Activated CD4-positive, alpha-beta memory T cell treated with anti-CD3 and anti-CD28 coated beads, Interleukin-2, amount 10 ng/mL, durations not matched to agents 7 days and 5 days (primary cell): ENCODE data around the gene GDAP1L1. TPM values are rescaled to one million over a fixed set of nuclear protein-coding genes. Genes with fewer than 3 reads are reported as not detected.
"Not testable (repeated sequence)": the region's sequence is repeated elsewhere in the genome, so short reads cannot be mapped to it uniquely, and the experiment has no call there.

Source experiments
- CTCF ChIA-PET: fragments of 350-600 bp; sonication (Branson Sonifier 250); formaldehyde crosslinking; loops from one replicate; lab custom pipeline; 2021; ENCODE audit warnings: antibody characterized with exemption, inconsistent platforms; lab: Charles Lee
- POLR2A ChIA-PET: fragments of 350-600 bp; sonication (Branson Sonifier 250); formaldehyde crosslinking; loops from one replicate; lab custom pipeline; 2021; ENCODE audit warnings: antibody characterized with exemption; lab: Charles Lee
- DNase-seq: peaks from one replicate; pipeline ENCODE4 v3.0.0-alpha.2; 2020
- H3K27ac Mint-ChIP-seq: one replicate; pipeline ENCODE4 v1.8.0; 2021; ENCODE audit warnings: mild to moderate bottlenecking, mixed read lengths
- H3K27me3 Mint-ChIP-seq: one replicate; pipeline ENCODE4 v1.8.0; 2021; ENCODE audit warnings: mixed read lengths
- H3K36me3 Mint-ChIP-seq: one replicate; pipeline ENCODE4 v1.8.0; 2021; ENCODE audit warnings: low read depth, mixed read lengths
- H3K4me1 Mint-ChIP-seq: one replicate; pipeline ENCODE4 v1.8.0; 2021; ENCODE audit warnings: mixed read lengths
- H3K4me3 Mint-ChIP-seq: one replicate; pipeline ENCODE4 v1.8.0; 2021; ENCODE audit warnings: mild to moderate bottlenecking, mixed read lengths
- H3K9me3 Mint-ChIP-seq: one replicate; pipeline ENCODE4 v1.8.0; 2021; ENCODE audit warnings: mixed read lengths
- total RNA-seq, 2 experiments: library from RNA; stranded (reverse); gene quantifications; one replicate each; pipeline ENCODE4 v1.2.3, GENCODE V29; 2021

The GDAP1L1 gene
- total RNA-seq, 2 experiments from 2014 or later: not detected

DNA sequence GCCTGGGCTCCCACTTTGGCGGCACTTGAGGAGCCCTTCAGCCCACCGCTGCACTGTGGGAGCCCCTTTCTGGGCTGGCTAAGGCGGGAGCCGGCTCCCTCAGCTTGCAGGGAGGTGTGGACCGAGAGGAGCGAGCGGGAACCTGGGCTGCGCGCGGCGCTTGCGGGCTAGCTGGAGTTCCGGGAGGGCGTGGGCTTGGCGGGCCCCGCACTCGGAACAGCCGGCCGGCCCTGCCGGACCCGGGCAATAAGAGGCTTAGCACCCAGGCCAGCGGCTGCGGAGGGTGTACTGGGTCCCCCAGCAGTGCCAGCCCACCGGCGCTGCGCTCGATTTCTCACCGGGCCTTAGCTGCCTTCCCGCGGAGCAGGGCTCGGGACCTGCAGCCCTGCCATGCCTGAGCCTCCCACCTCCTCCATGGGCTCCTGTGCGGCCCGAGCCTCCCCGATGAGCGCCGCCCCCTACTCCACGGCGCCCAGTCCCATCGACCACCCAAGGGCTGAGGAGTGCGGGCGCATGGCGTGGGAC lies 52.0 kb downstream of the GDAP1L1 start:
- not testable (repeated sequence) for DNase-seq, H3K36me3 Mint-ChIP-seq

DNA sequence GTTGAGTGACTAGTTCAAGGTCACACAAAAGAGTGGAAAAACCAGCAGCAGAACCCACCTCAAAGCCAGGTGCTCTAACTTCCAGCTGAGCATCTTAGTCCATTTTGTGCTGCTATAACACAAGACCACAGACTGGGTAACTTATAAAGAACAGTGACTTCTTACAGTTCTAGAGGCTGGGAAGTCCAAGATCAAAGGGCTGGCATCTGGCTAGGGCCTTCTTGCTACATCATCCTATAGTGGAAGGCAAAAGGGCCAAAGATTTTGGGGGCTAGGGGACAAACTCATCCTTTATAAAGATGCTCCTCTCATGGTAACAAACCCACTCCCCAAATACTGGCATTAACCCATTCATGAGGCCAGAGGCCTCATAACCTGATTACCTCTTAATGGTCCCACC lies 54.2 kb downstream of the GDAP1L1 start:
- no peak overlapping the region for H3K4me3 Mint-ChIP-seq
- H3K27me3 Mint-ChIP-seq: no peaks in the 10 kb centered on the region
- CTCF ChIA-PET: interaction anchor here (2.0 to 2.4 kb wide), 2 partner anchors 10 to 83 kb away, joined by 6 to 8 read pairs; partner anchors contain the start of gene FITM2
- H3K27ac Mint-ChIP-seq: no peak overlapping the region
- POLR2A ChIA-PET: no interaction called here
- H3K9me3 Mint-ChIP-seq: no peaks in the 10 kb centered on the region
- no peaks in the 10 kb centered on the region for H3K4me1 Mint-ChIP-seq
- H3K36me3 Mint-ChIP-seq: no peaks in the 10 kb centered on the region
- no peak for DNase-seq

More for the DNA sequence above, 52.0 kb downstream of the GDAP1L1 start:
- H3K27me3 Mint-ChIP-seq, H3K27ac Mint-ChIP-seq, H3K4me1 Mint-ChIP-seq, POLR2A ChIA-PET, H3K9me3 Mint-ChIP-seq, H3K4me3 Mint-ChIP-seq: not testable (repeated sequence)
- CTCF ChIA-PET: interaction anchor here (1.0 to 2.4 kb wide), 3 partner anchors 12 to 81 kb away, joined by 4 to 8 read pairs (median 6); partner anchors contain the start of gene FITM2

DNA sequence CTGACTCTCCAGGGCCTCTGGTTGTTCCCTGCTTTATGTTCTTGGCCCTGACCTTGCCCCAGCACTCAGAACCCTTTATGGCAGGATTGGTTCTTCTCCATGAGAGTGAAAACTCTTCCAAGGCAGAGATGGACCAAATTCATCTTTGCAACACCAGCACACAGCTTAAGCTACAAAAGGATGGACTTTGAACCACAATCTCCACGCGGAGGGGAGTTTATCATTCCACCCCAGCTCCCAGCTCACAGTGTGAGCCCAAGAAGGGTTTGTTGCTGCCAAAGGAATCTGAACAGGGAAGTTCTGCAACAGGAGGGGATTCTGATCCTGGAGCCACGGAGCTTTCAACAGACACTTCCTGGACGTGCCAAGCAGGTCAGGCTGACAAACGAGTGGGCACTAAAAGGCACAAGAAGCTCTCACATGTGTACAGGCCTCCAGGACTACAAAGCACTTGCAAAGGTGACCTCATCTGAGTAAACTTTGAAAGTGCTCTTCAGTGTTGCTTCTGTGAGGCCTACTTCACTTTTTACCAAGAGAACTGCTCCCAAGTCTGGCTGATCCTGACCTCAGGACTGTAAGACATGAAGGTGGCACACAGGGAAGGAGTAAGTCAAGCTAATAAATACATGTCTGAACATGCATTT lies 55.0 kb downstream of the GDAP1L1 start:
- H3K27ac Mint-ChIP-seq: no peak overlapping the region
- H3K36me3 Mint-ChIP-seq: no peaks in the 10 kb centered on the region
- DNase-seq: no peak
- H3K4me3 Mint-ChIP-seq: no peak overlapping the region
- H3K9me3 Mint-ChIP-seq: no peaks in the 10 kb centered on the region
- no peaks in the 10 kb centered on the region for H3K27me3 Mint-ChIP-seq
- POLR2A ChIA-PET: no interaction called here
- CTCF ChIA-PET: interaction anchor here (1.9 kb wide), 1 partner anchor 9 kb away, joined by 5 read pairs; the partner anchor contains the start of gene FITM2
- no peaks in the 10 kb centered on the region for H3K4me1 Mint-ChIP-seq

DNA sequence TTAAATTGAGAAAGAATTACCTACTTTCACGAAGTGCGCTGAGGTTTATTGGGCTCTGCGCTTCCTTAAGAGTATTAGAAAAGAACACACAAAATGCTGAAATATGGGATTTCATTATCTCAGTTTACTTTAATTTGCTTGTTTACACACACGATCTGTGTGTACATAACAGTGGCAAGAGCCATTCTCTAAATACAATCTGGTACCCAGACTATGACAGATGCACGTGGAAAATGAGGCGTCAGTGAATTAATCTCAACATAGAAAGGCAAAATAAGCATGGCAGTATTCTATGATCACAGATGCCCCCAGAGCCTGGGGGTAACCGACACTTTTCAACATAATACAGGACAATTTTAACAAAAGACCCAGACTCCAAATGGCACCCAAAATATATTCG lies 55.6 kb downstream of the GDAP1L1 start:
- H3K4me1 Mint-ChIP-seq: no peaks in the 10 kb centered on the region
- ChIA-PET POLR2A (no interaction called here), CTCF (interaction anchor here (1.9 kb wide), 1 partner anchor 8 kb away, joined by 5 read pairs; the partner anchor contains the start of gene FITM2)
- H3K27ac Mint-ChIP-seq: no peak overlapping the region
- H3K9me3 Mint-ChIP-seq: no peaks in the 10 kb centered on the region
- no peak for DNase-seq
- H3K4me3 Mint-ChIP-seq: no peak overlapping the region
- H3K36me3 Mint-ChIP-seq: no peaks in the 10 kb centered on the region
- no peaks in the 10 kb centered on the region for H3K27me3 Mint-ChIP-seq

DNA sequence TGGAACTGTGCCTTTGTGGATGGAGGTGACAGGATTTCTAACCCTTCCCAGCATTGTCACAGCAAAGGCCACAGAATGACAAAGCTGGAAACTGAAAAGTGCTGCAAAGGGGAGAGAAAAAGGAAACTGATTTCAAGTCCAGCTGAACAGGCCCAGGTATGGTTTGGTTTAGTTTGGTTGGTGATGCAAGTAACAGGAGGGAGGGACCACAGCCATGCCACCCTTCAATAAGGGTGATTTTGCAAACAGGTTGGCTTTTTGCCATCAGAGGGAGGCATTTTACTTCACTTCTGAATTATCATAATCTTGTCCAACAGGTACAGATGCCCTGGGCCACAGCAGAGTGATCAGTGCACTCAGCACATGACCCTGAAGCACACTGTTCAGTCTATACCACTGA lies 57.3 kb downstream of the GDAP1L1 start:
- peaks cover 1% of the 10 kb centered on the region for H3K4me1 Mint-ChIP-seq
- H3K9me3 Mint-ChIP-seq: no peaks in the 10 kb centered on the region
- ChIA-PET CTCF (no interaction called here), POLR2A (no interaction called here)
- no peak overlapping the region for H3K27ac Mint-ChIP-seq
- H3K27me3 Mint-ChIP-seq: no peaks in the 10 kb centered on the region
- no peak overlapping the region for H3K4me3 Mint-ChIP-seq
- no peaks in the 10 kb centered on the region for H3K36me3 Mint-ChIP-seq
- no peak for DNase-seq

DNA sequence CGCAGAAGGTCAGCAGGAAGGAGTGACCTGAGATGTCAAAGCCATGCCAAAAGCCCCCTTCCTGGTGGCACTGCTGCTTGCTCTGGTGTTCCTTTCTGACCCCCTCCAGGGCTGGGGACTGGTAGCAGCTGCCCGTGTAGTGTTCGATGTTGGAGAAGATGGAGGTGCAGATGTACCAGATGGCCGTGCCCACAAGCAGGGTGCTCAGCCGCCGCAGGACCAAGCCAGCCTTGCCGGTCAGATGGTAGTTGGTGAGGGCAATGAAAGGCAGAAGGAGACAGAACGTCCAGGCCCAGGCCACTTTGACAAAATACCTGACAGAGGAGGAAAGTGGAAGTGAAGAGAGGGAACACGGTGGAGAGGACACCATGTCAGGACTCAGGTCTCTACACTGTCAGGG lies 59.8 kb downstream of the GDAP1L1 start:
- H3K4me1 Mint-ChIP-seq: peaks cover 19% of the 10 kb centered on the region
- H3K9me3 Mint-ChIP-seq: no peaks in the 10 kb centered on the region
- ChIA-PET POLR2A (no interaction called here), CTCF (interaction anchor here (14.2 kb wide), 1 partner anchor 89 kb away, joined by 470 read pairs; no protein-coding TSS in a partner anchor)
- H3K27me3 Mint-ChIP-seq: no peaks in the 10 kb centered on the region
- no peak for DNase-seq
- no peak overlapping the region for H3K4me3 Mint-ChIP-seq
- H3K27ac Mint-ChIP-seq: no peak overlapping the region
- H3K36me3 Mint-ChIP-seq: no peaks in the 10 kb centered on the region

DNA sequence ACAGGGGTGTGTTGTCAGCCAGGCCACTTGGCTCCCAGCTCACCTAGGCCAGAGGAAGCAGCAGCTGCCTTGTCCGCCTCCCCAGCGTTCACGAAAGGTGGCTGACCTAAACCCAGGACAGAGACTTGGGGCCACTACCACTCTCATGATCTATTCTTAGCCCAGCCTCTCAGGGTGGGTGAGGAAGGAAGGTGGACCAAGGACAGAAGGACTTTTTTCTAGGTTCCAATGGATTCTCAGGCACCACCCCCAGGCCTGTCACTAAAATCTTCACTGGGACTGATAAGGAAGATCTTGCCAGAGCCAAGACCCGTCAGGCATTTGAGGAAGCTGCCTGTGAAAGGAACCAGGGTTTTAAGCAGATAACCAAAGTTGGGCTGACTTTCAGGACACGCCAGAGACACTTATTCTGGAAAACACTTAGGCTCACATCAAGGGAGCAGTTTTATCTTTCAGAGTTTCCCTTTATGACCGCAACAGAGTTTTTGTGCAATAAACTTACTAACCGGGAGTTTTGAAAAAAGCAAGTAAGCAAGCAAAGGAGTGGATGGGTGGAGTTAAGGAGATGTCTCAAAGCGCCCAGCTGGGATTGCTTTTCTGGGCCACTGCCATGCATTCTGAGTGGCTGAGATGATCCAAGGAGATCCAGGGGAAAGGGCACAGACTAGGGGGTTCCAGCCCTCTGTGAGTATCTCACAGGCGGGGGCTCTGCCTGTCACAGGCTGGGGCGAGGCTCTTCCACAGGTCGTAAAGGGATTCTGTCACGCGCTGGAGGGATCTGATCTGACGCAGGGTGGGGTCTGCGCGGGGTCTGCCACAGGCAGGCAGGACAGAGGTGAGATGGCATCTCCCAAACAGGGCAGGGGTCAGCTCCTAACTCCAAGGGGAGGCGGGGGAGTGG lies 62.9 kb downstream of the GDAP1L1 start:
- peaks cover 19% of the 10 kb centered on the region for H3K4me1 Mint-ChIP-seq
- no peaks in the 10 kb centered on the region for H3K36me3 Mint-ChIP-seq
- CTCF ChIA-PET: interaction anchor here (0.8 to 14.2 kb wide), 24 partner anchors 8 to 193 kb away, joined by 3 to 470 read pairs (median 6); partner anchors contain the start of gene OSER1
- peak overlapping the region; percentile 77 for H3K27ac Mint-ChIP-seq
- POLR2A ChIA-PET: interaction anchor here (1.0 to 5.0 kb wide), 6 partner anchors 13 to 332 kb away, joined by 3 to 62 read pairs (median 4); partner anchors contain the start of genes OSER1 and TTPAL
- H3K27me3 Mint-ChIP-seq: no peaks in the 10 kb centered on the region
- DNase-seq: no peak
- H3K9me3 Mint-ChIP-seq: no peaks in the 10 kb centered on the region
- H3K4me3 Mint-ChIP-seq: peak overlapping the region; percentile 89

DNA sequence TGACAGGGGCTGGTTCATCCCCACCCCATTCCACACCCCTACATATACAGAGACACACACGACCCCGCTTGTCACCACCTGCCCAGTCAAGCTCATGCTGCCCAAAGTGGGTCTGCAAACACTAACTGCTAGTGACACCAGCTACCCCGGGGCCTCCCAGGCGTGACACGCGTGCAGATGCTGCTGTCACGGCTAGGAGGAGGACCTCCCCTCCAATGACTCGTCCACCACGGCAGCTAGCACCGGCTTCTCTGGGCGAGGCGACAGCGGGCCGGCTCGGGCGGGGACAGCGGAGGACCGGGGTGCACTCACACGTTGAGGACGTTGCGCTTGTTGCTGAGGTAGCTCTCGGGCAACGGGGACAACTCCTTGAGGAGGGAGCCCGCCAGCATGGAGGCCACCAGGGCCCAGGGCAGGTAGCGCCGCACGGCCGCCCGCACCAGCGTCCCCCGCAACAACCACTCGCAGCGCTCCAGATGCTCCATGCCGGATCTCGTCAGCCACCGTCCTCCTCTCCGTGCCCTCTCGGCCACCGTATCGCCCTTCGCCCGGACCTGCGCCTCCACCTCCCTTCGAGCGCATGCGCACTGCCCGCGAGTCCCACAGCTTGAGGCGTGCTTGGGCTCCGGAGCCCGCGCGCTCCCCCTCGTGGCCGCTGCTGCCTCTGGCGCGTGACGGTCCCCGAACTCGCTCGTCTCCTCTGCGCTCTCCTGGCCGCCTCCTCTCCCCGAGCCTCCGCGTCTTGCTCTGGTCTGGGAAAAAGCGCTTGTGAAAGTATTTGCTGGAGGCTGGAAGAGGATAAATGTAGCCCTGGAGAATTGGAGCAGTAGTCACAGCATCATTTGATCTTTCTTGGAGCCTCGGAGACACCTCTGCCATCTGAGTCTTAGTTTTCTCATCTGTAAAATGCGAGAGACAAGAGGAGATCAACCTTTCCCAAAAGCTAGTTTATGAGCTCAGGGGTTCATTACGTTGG lies 63.8 kb downstream of the GDAP1L1 start, which contains the start of gene FITM2:
FITM2 (minus strand) TSS at position 539 of the 976 bp plus-strand sequence; CDS start at position 485, 54 bp downstream.
- peak; percentile 97 for DNase-seq
- Mint-ChIP-seq H3K36me3 (no peaks in the 10 kb centered on the region), H3K27me3 (no peaks in the 10 kb centered on the region), H3K9me3 (no peaks in the 10 kb centered on the region), H3K27ac (peak within 1 kb of the TSS; percentile 77), H3K4me3 (peak within 1 kb of the TSS; percentile 89), H3K4me1 (peaks cover 19% of the 10 kb centered on the region)
- ChIA-PET CTCF (interaction anchor here (0.6 to 14.2 kb wide), 27 partner anchors 8 to 372 kb away, joined by 3 to 470 read pairs (median 5); partner anchors contain the start of gene OSER1), POLR2A (interaction anchor here (1.0 to 5.0 kb wide), 6 partner anchors 12 to 331 kb away, joined by 3 to 62 read pairs (median 4); partner anchors contain the start of genes OSER1 and TTPAL)

DNA sequence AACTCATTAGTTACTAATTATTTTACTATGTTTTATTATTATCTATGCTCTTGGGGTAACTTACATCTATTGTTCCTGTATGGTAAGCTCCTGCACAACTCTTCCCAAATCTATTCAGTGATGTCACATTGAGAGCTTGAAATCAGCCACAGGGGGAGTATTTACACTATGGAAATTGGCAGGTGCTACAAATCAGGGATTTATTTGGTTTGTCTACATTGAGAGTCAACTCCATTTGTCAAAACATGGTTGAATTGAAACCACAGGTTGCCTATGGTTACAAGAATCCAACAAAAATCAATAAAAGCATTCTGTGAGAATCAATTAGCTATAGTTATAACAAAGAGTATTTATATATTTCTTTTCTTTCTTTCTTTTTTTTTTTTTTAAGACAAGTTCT lies 67.8 kb downstream of the GDAP1L1 start:
- no peaks in the 10 kb centered on the region for H3K9me3 Mint-ChIP-seq
- H3K4me3 Mint-ChIP-seq: no peak overlapping the region
- no peaks in the 10 kb centered on the region for H3K36me3 Mint-ChIP-seq
- ChIA-PET POLR2A (no interaction called here), CTCF (interaction anchor here (1.2 to 14.2 kb wide), 3 partner anchors 8 to 198 kb away, joined by 3 to 470 read pairs (median 27); no protein-coding TSS in a partner anchor)
- DNase-seq: no peak
- peaks cover 2% of the 10 kb centered on the region for H3K27me3 Mint-ChIP-seq
- no peak overlapping the region for H3K27ac Mint-ChIP-seq
- peaks cover 13% of the 10 kb centered on the region for H3K4me1 Mint-ChIP-seq

DNA sequence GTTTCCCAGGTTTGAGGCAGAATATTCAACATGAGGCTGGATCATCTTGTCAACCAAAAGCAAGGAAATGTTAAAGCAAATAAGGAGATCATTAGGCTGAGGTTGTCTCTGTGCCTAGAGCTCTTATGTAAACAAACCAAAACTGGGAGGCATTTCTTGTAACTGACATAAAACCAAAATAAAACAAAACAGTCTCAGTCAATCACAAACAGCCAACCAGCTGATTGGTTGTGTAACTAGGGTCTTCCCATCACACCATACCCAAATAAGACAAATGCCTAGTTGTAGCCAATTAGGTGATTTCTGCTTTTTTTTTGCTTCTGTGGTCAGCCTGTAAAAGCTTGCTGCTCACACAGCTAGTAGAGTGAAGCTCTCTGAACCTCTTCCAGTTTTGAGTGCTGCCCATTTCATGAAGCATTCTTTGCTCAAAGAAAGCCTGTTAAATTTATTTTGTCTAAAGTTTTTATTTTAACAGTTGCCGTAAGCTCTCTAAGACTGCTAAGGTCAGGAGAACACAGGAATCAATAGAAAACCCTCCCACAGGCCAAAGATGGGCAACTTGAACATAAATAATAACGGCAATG lies 72.8 kb downstream of the GDAP1L1 start:
- POLR2A ChIA-PET: interaction anchor here (0.6 kb wide), 1 partner anchor 9 kb away, joined by 3 read pairs; no protein-coding TSS in a partner anchor
- Mint-ChIP-seq H3K4me1 (no peaks in the 10 kb centered on the region), H3K9me3 (no peaks in the 10 kb centered on the region), H3K27me3 (peaks cover 10% of the 10 kb centered on the region), H3K4me3 (no peak overlapping the region), H3K27ac (no peak overlapping the region), H3K36me3 (no peaks in the 10 kb centered on the region)
- no peak for DNase-seq
- CTCF ChIA-PET: interaction anchor here (0.7 to 14.2 kb wide), 6 partner anchors 8 to 203 kb away, joined by 3 to 470 read pairs (median 3); partner anchors contain the start of gene FITM2

DNA sequence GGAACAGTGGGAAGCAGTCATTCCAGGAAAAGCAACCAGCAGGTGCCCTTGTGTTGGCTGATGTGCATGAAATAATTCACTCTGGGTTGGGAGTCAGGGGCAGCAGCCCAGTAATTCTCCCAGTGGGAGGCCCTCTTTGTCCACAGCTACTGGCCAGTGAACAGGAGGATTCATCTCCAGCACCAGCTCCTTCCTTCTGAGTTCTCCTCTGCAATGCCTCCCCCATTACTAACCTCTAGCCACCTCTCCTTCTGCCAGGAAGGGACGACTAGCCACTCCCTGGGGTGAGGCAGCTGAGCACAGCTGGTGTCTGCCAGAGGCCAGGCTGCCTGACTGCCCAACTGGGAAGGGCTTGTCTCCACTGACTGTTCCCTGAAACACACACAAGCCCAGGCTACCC lies 77.2 kb downstream of the GDAP1L1 start:
- H3K4me1 Mint-ChIP-seq: no peaks in the 10 kb centered on the region
- no peak for DNase-seq
- POLR2A ChIA-PET: no interaction called here
- CTCF ChIA-PET: no interaction called here
- H3K9me3 Mint-ChIP-seq: no peaks in the 10 kb centered on the region
- no peak overlapping the region for H3K4me3 Mint-ChIP-seq
- peaks cover 17% of the 10 kb centered on the region for H3K27me3 Mint-ChIP-seq
- H3K27ac Mint-ChIP-seq: no peak overlapping the region
- no peaks in the 10 kb centered on the region for H3K36me3 Mint-ChIP-seq
